Parathyroid adenoma (tissue), 2 donors: ENCODE results near the gene PEX5L.

Source experiments
- H2AFZ ChIP-seq: fragments of 300-600 bp; sonication (generic); one replicate; pipeline ENCODE4 v1.7.0; 2017; ENCODE audit warnings: antibody characterized with exemption, mild to moderate bottlenecking
- H3K27ac ChIP-seq: fragments of 300-600 bp; sonication (generic); one replicate; pipeline ENCODE4 v1.7.0; 2017
- H3K27me3 ChIP-seq: fragments of 300-600 bp; sonication (generic); one replicate; pipeline ENCODE4 v1.7.0; 2017; ENCODE audit warnings: low read length; ENCODE audit not compliant: control insufficient read depth, insufficient read depth
- H3K36me3 ChIP-seq: fragments of 300-600 bp; sonication (generic); one replicate; pipeline ENCODE4 v1.7.0; 2017; ENCODE audit warnings: low read length; ENCODE audit not compliant: control insufficient read depth, insufficient read depth
- H3K4me1 ChIP-seq: fragments of 300-600 bp; sonication (generic); one replicate; pipeline ENCODE4 v1.7.0; 2017; ENCODE audit warnings: control low read depth
- H3K4me2 ChIP-seq: fragments of 300-600 bp; sonication (generic); one replicate; pipeline ENCODE4 v1.7.0; 2017; ENCODE audit warnings: low read length
- H3K4me3 ChIP-seq: fragments of 300-600 bp; sonication (generic); one replicate; pipeline ENCODE4 v1.7.0; 2017; ENCODE audit warnings: low read depth, low read length
- H3K79me2 ChIP-seq: fragments of 300-600 bp; sonication (generic); one replicate; pipeline ENCODE4 v1.7.0; 2017; ENCODE audit warnings: control low read depth
- H3K9ac ChIP-seq: fragments of 300-600 bp; sonication (generic); one replicate; pipeline ENCODE4 v1.7.0; 2017; ENCODE audit warnings: mild to moderate bottlenecking
- H3K9me3 ChIP-seq: fragments of 300-600 bp; sonication (generic); one replicate; pipeline ENCODE4 v1.7.0; 2017; ENCODE audit warnings: low read length; ENCODE audit not compliant: control insufficient read depth
- CTCF ChIP-seq: fragments of 300-600 bp; sonication (generic); IDR thresholded peaks from one replicate; pipeline ENCODE4 v1.7.0; 2017; ENCODE audit warnings: antibody characterized with exemption, mild to moderate bottlenecking
- donor health status: primary hyperparathyroidism.

The PEX5L gene

GRCh38 chr3:179972881-179973423 lies 63.8 kb downstream of the PEX5L start:
- H3K4me3 ChIP-seq: no peak overlapping the region
- H3K27ac ChIP-seq: peak overlapping the region; percentile 93
- H3K4me2 ChIP-seq: peak overlapping the region; percentile 4
- peaks cover 28% of the 10 kb centered on the region for H3K4me1 ChIP-seq
- no peaks in the 10 kb centered on the region for H3K9me3 ChIP-seq
- peaks cover 13% of the 10 kb centered on the region for H3K79me2 ChIP-seq
- H3K9ac ChIP-seq: no peak overlapping the region
- TF ChIP-seq CTCF: no peak
- no peaks in the 10 kb centered on the region for H3K36me3 ChIP-seq
- no peak overlapping the region for H2AFZ ChIP-seq
- H3K27me3 ChIP-seq: no peaks in the 10 kb centered on the region

GRCh38 chr3:179971280-179971679 lies 65.5 kb downstream of the PEX5L start:
- H3K4me2 ChIP-seq: no peak overlapping the region
- H3K27ac ChIP-seq: peak overlapping the region; percentile 93
- peaks cover 28% of the 10 kb centered on the region for H3K4me1 ChIP-seq
- TF ChIP-seq CTCF: no peak
- H3K4me3 ChIP-seq: no peak overlapping the region
- H3K79me2 ChIP-seq: peaks cover 21% of the 10 kb centered on the region
- H3K9ac ChIP-seq: no peak overlapping the region
- H3K9me3 ChIP-seq: no peaks in the 10 kb centered on the region
- no peaks in the 10 kb centered on the region for H3K27me3 ChIP-seq
- H3K36me3 ChIP-seq: no peaks in the 10 kb centered on the region
- H2AFZ ChIP-seq: no peak overlapping the region

GRCh38 chr3:179970746-179971145 lies 66.0 kb downstream of the PEX5L start:
- H3K4me3 ChIP-seq: no peak overlapping the region
- peak overlapping the region; percentile 93 for H3K27ac ChIP-seq

GRCh38 chr3:179969525-179969924 lies 67.2 kb downstream of the PEX5L start:
- Histone ChIP-seq H3K79me2 (peaks cover 33% of the 10 kb centered on the region), H3K9ac (no peak overlapping the region), H3K9me3 (no peaks in the 10 kb centered on the region), H2AFZ (no peak overlapping the region), H3K4me2 (no peak overlapping the region), H3K4me1 (peaks cover 27% of the 10 kb centered on the region), H3K27ac (peak overlapping the region; percentile 93), H3K27me3 (no peaks in the 10 kb centered on the region), H3K36me3 (no peaks in the 10 kb centered on the region), H3K4me3 (no peak overlapping the region)
- TF ChIP-seq CTCF: no peak

More at GRCh38 chr3:179970746-179971145, 66.0 kb downstream of the PEX5L start:
- Histone ChIP-seq H3K79me2 (peaks cover 25% of the 10 kb centered on the region), H3K4me2 (peak overlapping the region; percentile 16), H3K27me3 (no peaks in the 10 kb centered on the region), H3K9me3 (no peaks in the 10 kb centered on the region), H3K9ac (no peak overlapping the region), H3K36me3 (no peaks in the 10 kb centered on the region), H2AFZ (no peak overlapping the region), H3K4me1 (peaks cover 30% of the 10 kb centered on the region)
- no peak for TF ChIP-seq CTCF

- no peak overlapping the region for H3K4me2 ChIP-seq
- H3K4me3 ChIP-seq: no peak overlapping the region
- H3K27me3 ChIP-seq: no peaks in the 10 kb centered on the region
- H3K27ac ChIP-seq: no peak overlapping the region
- H3K9me3 ChIP-seq: no peaks in the 10 kb centered on the region
- H2AFZ ChIP-seq: no peak overlapping the region
- no peak for TF ChIP-seq CTCF
- peaks cover 28% of the 10 kb centered on the region for H3K4me1 ChIP-seq
- H3K79me2 ChIP-seq: peaks cover 33% of the 10 kb centered on the region
- H3K36me3 ChIP-seq: no peaks in the 10 kb centered on the region
- H3K9ac ChIP-seq: no peak overlapping the region
Observed at GRCh38 chr3:179967622-179968021, 69.1 kb downstream of the PEX5L start.
